Muscle of leg (tissue), 11 donors: Measurements from ENCODE around the gene C13orf46. TPM values are rescaled to one million over a fixed set of nuclear protein-coding genes. Genes with fewer than 3 reads are reported as not detected.

Experiments used
- DNase-seq: peaks from one replicate; pipeline ENCODE4 v3.0.0; 2013
- H3K27ac ChIP-seq: one replicate; pipeline ENCODE4 v1.5.1; 2013; ENCODE audit warnings: mild to moderate bottlenecking, low read length, control low read depth
- H3K27me3 ChIP-seq: one replicate; pipeline ENCODE4 v1.6.1; 2013; ENCODE audit warnings: low read length; ENCODE audit not compliant: control insufficient read depth, insufficient read depth
- H3K36me3 ChIP-seq: one replicate; pipeline ENCODE4 v1.6.1; 2013; ENCODE audit warnings: low read length; ENCODE audit not compliant: control insufficient read depth, insufficient read depth
- H3K4me1 ChIP-seq: one replicate; pipeline ENCODE4 v1.6.1; 2013; ENCODE audit warnings: low read length; ENCODE audit not compliant: control insufficient read depth, insufficient read depth
- H3K4me3 ChIP-seq: one replicate; pipeline ENCODE4 v1.5.1; 2013; ENCODE audit warnings: low read length, control low read depth
- H3K9me3 ChIP-seq: replicated peaks from 2 replicates; pipeline ENCODE4 v1.6.1; 2013; ENCODE audit warnings: low read depth, low read length; ENCODE audit not compliant: control insufficient read depth
- WGBS: methylation state at CpG from one replicate; pipeline ENCODE4 v1.1.5; 2013; ENCODE audit warnings: missing lambda C conversion rate; ENCODE audit not compliant: insufficient coverage; 5-methylcytosine and 5-hydroxymethylcytosine counted together
- polyA plus RNA-seq, 8 donors: library from polyadenylated mRNA; unstranded; fragments of 120-200 nt; gene quantifications; one replicate each; pipeline versions ENCODE4 v1.2.1 to v1.2.3, GENCODE V29; 2013; ENCODE audit warnings: inconsistent platforms in 1 of 8, low replicate concordance in 1 of 8; ENCODE audit not compliant: insufficient read length in 8 of 8, insufficient read depth in 1 of 8
- total RNA-seq: library from RNA; stranded (reverse); fragments of 120-200 nt; gene quantifications from one replicate; pipeline ENCODE4 v1.2.4, GENCODE V29; 2013

Gene C13orf46
- total and polyA plus RNA-seq, 9 donors = 0.09 to 0.56 (median 0.28) TPM

GRCh38 chr13:113970810-113971470, 2.9 kb downstream of the C13orf46 start:
- Histone ChIP-seq H3K4me1 (no peaks in the 10 kb centered on the region), H3K36me3 (peaks cover 30% of the 10 kb centered on the region), H3K27me3 (no peaks in the 10 kb centered on the region), H3K9me3 (no peaks in the 10 kb centered on the region), H3K4me3 (no peak overlapping the region), H3K27ac (no peak overlapping the region)
- WGBS = 73% methylated on average over 9 of the region's 19 CpGs
- DNase-seq = no peak

GRCh38 chr13:113969973-113970611, 3.8 kb downstream of the C13orf46 start:
- no peaks in the 10 kb centered on the region for H3K9me3 ChIP-seq
- 86% methylated on average over 19 of the region's 20 CpGs for WGBS
- no peak overlapping the region for H3K27ac ChIP-seq
- H3K4me3 ChIP-seq = no peak overlapping the region
- DNase-seq = no peak
- no peaks in the 10 kb centered on the region for H3K27me3 ChIP-seq
- peaks cover 22% of the 10 kb centered on the region for H3K36me3 ChIP-seq
- no peaks in the 10 kb centered on the region for H3K4me1 ChIP-seq

GRCh38 chr13:113969311-113969972, 4.4 kb downstream of the C13orf46 start:
- no peak overlapping the region for H3K27ac ChIP-seq
- no peaks in the 10 kb centered on the region for H3K27me3 ChIP-seq
- no peak for DNase-seq
- WGBS = 94% methylated on average over 18 of the region's 25 CpGs
- H3K36me3 ChIP-seq = peaks cover 16% of the 10 kb centered on the region
- no peak overlapping the region for H3K4me3 ChIP-seq
- no peaks in the 10 kb centered on the region for H3K9me3 ChIP-seq
- H3K4me1 ChIP-seq = no peaks in the 10 kb centered on the region

- Histone ChIP-seq H3K4me1 (no peaks in the 10 kb centered on the region), H3K4me3 (no peak overlapping the region), H3K9me3 (no peaks in the 10 kb centered on the region), H3K27me3 (no peaks in the 10 kb centered on the region), H3K27ac (no peak overlapping the region), H3K36me3 (peaks cover 15% of the 10 kb centered on the region)
- no peak for DNase-seq
- 91% methylated on average over 14 of the region's 17 CpGs for WGBS
These were observed 5.2 kb downstream of the C13orf46 start for GRCh38 chr13:113968463-113969310.

GRCh38 chr13:113967729-113968462, 6.0 kb downstream of the C13orf46 start:
- Histone ChIP-seq H3K27me3 (no peaks in the 10 kb centered on the region), H3K27ac (no peak overlapping the region), H3K36me3 (peaks cover 7% of the 10 kb centered on the region), H3K9me3 (no peaks in the 10 kb centered on the region), H3K4me3 (no peak overlapping the region), H3K4me1 (no peaks in the 10 kb centered on the region)
- WGBS = 89% methylated on average over 15 of the region's 20 CpGs
- no peak for DNase-seq

GRCh38 chr13:113967206-113967720, 6.6 kb downstream of the C13orf46 start:
- peaks cover 4% of the 10 kb centered on the region for H3K36me3 ChIP-seq
- WGBS = 93% methylated on average over 4 of the region's 9 CpGs
- DNase-seq = no peak
- no peak overlapping the region for H3K27ac ChIP-seq
- H3K4me3 ChIP-seq = no peak overlapping the region
- H3K27me3 ChIP-seq = no peaks in the 10 kb centered on the region
- H3K4me1 ChIP-seq = no peaks in the 10 kb centered on the region
- H3K9me3 ChIP-seq = no peaks in the 10 kb centered on the region

- 99% methylated on average over 5 of the region's 5 CpGs for WGBS
- Histone ChIP-seq H3K4me3 (no peak overlapping the region), H3K4me1 (no peaks in the 10 kb centered on the region), H3K36me3 (peaks cover 4% of the 10 kb centered on the region), H3K9me3 (no peaks in the 10 kb centered on the region), H3K27ac (no peak overlapping the region), H3K27me3 (no peaks in the 10 kb centered on the region)
- no peak for DNase-seq
These were observed 7.7 kb downstream of the C13orf46 start for GRCh38 chr13:113965968-113966884.

- Histone ChIP-seq H3K4me1 (no peaks in the 10 kb centered on the region), H3K27ac (no peak overlapping the region), H3K27me3 (no peaks in the 10 kb centered on the region), H3K36me3 (peaks cover 4% of the 10 kb centered on the region), H3K4me3 (no peak overlapping the region), H3K9me3 (no peaks in the 10 kb centered on the region)
- WGBS = 100% methylated on average over 2 of the region's 2 CpGs
- no peak for DNase-seq
These were observed 8.4 kb downstream of the C13orf46 start for GRCh38 chr13:113965383-113965874.
